Sigmoid colon (tissue), 7 donors: ENCODE data around the gene GIMAP7. TPM values are rescaled to one million over a fixed set of nuclear protein-coding genes. Genes with fewer than 3 reads are reported as not detected.

ENCODE experiments used
- DNase-seq: peaks from one replicate; pipeline ENCODE4 v3.0.0-alpha.2; 2019
- H3K27ac ChIP-seq, 4 donors: fragments of 200-600 bp; sonication (generic); one replicate each; pipeline ENCODE4 v1.5.1; 2016 to 2019; ENCODE audit warnings: mild to moderate bottlenecking in 1 of 4
- H3K27me3 ChIP-seq, 3 donors: fragments of 200-600 bp; sonication (generic); one replicate each; pipeline ENCODE4 v1.5.1; 2019; ENCODE audit warnings: mild to moderate bottlenecking in 1 of 3
- H3K36me3 ChIP-seq, 4 donors: fragments of 200-600 bp; sonication (generic); one replicate each; pipeline ENCODE4 v1.5.1; 2016 to 2019
- H3K4me1 ChIP-seq, 4 donors: fragments of 200-600 bp; sonication (generic); one replicate each; pipeline ENCODE4 v1.5.1; 2017 to 2019
- H3K4me3 ChIP-seq, 4 donors: fragments of 200-600 bp; sonication (generic); one replicate each; pipeline ENCODE4 v1.5.1; 2017 to 2019; ENCODE audit warnings: mild to moderate bottlenecking in 2 of 4, moderate library complexity in 1 of 4
- H3K9me3 ChIP-seq, 4 donors: fragments of 200-600 bp in 3 of 4; sonication (generic) in 3 of 4; one replicate each; pipeline versions ENCODE4 v1.5.1 to v1.6.1; 2013 to 2019
- CTCF ChIP-seq, 4 experiments: fragments of 450-650 bp in 3 of 4; fragments of 200-600 bp in 1 of 4; IDR thresholded peaks; one replicate each; pipeline ENCODE4 v1.5.1; 2016 to 2019; ENCODE audit warnings: antibody characterized with exemption in 4 of 4, mild to moderate bottlenecking in 3 of 4, moderate library complexity in 2 of 4
- EP300 ChIP-seq, 4 donors: sonication (generic); formaldehyde crosslinking; IDR thresholded peaks; one replicate each; pipeline ENCODE4 v1.6.1; 2017; ENCODE audit warnings: antibody characterized with exemption in 4 of 4
- POLR2A ChIP-seq, 2 donors: fragments of 450-650 bp; IDR thresholded peaks; one replicate each; pipeline ENCODE4 v1.6.1; 2016; ENCODE audit warnings: antibody characterized with exemption in 2 of 2, mild to moderate bottlenecking in 2 of 2, moderate library complexity in 2 of 2
- POLR2AphosphoS5 ChIP-seq, 4 donors: sonication (generic); formaldehyde crosslinking; IDR thresholded peaks; one replicate each; pipeline ENCODE4 v1.6.1; 2017; ENCODE audit warnings: antibody characterized with exemption in 4 of 4
- WGBS, 2 donors: extraction: QIAGEN DNeasy Blood & Tissue Kit; methylation state at CpG; one replicate each; pipeline ENCODE4 v1.1.7; 2013; 5-methylcytosine and 5-hydroxymethylcytosine counted together
- intact Hi-C: fragments of 100-400 bp; cut with DNase I; formaldehyde crosslinking; loops from one replicate; pipeline ENCODE4 v1.15.1; 2023
- polyA plus RNA-seq, 3 donors: library from polyadenylated mRNA; stranded (reverse); fragments of 200-250 nt; gene quantifications; one replicate each; pipeline ENCODE4 v1.2.3, GENCODE V29; 2013
- total RNA-seq, 4 donors: library from RNA; depleted of rRNA; stranded (reverse); fragments of >200 nt; gene quantifications; one replicate each; pipeline ENCODE4 v1.1.0, GENCODE V29; 2016
- donor health status: healthy with polysubstance abuse.
- donor health status: Bipolar disorder and iron deficiency.
- donor health status: healthy.

Gene GIMAP7
- total and polyA plus RNA-seq, 7 donors, result 8.6 to 42.9 (median 12.6) TPM

DNA sequence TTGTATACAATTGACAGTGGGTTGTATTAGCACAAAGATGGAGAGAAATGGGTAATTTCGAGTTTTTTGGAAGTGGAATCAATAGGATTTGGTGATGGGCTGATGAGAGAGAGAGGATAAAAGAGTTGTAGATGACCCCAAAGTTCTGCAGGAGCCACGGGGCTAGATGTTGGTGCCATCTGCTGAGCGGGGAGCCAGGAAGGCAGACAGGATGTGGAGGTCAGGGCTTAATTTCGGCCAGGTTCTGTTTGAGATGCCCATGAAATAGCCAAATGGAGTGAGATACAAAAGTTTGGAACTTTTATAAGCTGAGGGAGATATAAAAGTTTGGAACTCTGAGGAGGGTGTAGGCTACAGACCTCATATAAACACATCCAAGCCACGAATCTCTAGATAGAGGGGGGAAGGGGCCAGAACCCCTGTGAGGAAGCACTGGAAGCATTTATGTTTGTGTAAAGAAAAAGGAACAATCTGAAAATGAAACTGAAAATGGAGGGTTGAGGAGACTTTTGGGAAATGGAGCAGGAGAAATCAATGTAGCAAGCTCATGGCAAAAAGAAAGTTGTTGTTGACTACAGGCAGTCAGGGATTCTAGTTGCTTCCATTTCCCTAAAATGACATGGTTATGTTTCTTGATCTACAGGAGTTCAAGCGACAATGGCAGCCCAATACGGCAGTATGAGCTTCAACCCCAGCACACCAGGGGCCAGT, 54.7 kb downstream of the GIMAP7 start:
- no peak for DNase-seq
- TF ChIP-seq CTCF (IDR thresholded peaks at IDR 0.05) (no peak), POLR2AphosphoS5 (IDR thresholded peaks at IDR 0.05) (no peak), EP300 (IDR thresholded peaks at IDR 0.05) (no peak), POLR2A (IDR thresholded peaks at IDR 0.05) (no peak)
- Histone ChIP-seq H3K27me3 (no peaks in the 10 kb centered on the region), H3K4me1 (no peaks in the 10 kb centered on the region), H3K36me3 (no peaks in the 10 kb centered on the region), H3K4me3 (peak overlapping the region in 2 of 4 donors; percentile 32 to 39), H3K9me3 (no peaks in the 10 kb centered on the region), H3K27ac (peak overlapping the region in 3 of 4 donors; percentile 43 to 62 (median 52))
- intact Hi-C loops, result no loop called here
- WGBS, 2 donors, result 56 to 60% methylated on average over 7 of the region's 7 CpGs

Other genes starting within 250 kb of the GIMAP7 start
- gene LRRC61, start 191.5 kb upstream of the GIMAP7 start, total RNA-seq, result 10 to 100 TPM; 10.3 to 14.0 (median 11.0) TPM
- gene LRRC61, start 191.5 kb upstream of the GIMAP7 start, polyA plus RNA-seq, result 10 to 100 TPM in 2 of 3 donors, 1 to 10 TPM in 1; 4.4 to 18.6 (median 10.8) TPM
- 10 to 100 TPM in 1 of 4 donors, 1 to 10 TPM in 3; 2.9 to 13.3 (median 8.3) TPM for gene ACTR3C, start 191.3 kb upstream of the GIMAP7 start, total RNA-seq
- 10 to 100 TPM in 1 of 3 donors, 1 to 10 TPM in 2; 3.6 to 12.4 (median 5.3) TPM for gene ACTR3C, start 191.3 kb upstream of the GIMAP7 start, polyA plus RNA-seq
- 100 to 1,000 TPM; 257 to 447 (median 388) TPM for gene RARRES2, start 173.2 kb upstream of the GIMAP7 start, total RNA-seq
- gene RARRES2, start 173.2 kb upstream of the GIMAP7 start, polyA plus RNA-seq, result 100 to 1,000 TPM in 2 of 3 donors, 10 to 100 TPM in 1; 28.9 to 289 (median 132) TPM
- gene REPIN1, start 146.1 kb upstream of the GIMAP7 start, total RNA-seq, result 10 to 100 TPM; 56.3 to 63.7 (median 57.0) TPM
- gene REPIN1, start 146.1 kb upstream of the GIMAP7 start, polyA plus RNA-seq, result 100 to 1,000 TPM in 1 of 3 donors, 10 to 100 TPM in 2; 50.9 to 131 (median 52.3) TPM
- gene ZNF775, start 135.5 kb upstream of the GIMAP7 start, total RNA-seq, result 10 to 100 TPM in 1 of 4 donors, 1 to 10 TPM in 3; 6.1 to 10.7 (median 6.9) TPM
- 1 to 10 TPM; 3.0 to 6.1 (median 5.4) TPM for gene ZNF775, start 135.5 kb upstream of the GIMAP7 start, polyA plus RNA-seq
- gene GIMAP8, start 64.2 kb upstream of the GIMAP7 start, total RNA-seq, result 1 to 10 TPM; 5.3 to 7.9 (median 7.2) TPM
- 10 to 100 TPM in 1 of 3 donors, 1 to 10 TPM in 2; 2.4 to 10.7 (median 2.8) TPM for gene GIMAP8, start 64.2 kb upstream of the GIMAP7 start, polyA plus RNA-seq
- gene GIMAP4, start 52.5 kb downstream of the GIMAP7 start, total RNA-seq, result 10 to 100 TPM; 18.9 to 24.1 (median 22.2) TPM
- 10 to 100 TPM in 2 of 3 donors, 1 to 10 TPM in 1; 9.5 to 44.8 (median 11.4) TPM for gene GIMAP4, start 52.5 kb downstream of the GIMAP7 start, polyA plus RNA-seq
- 10 to 100 TPM; 11.9 to 23.5 (median 17.2) TPM for gene GIMAP6, start 117.5 kb downstream of the GIMAP7 start, total RNA-seq
- 10 to 100 TPM in 2 of 3 donors, 1 to 10 TPM in 1; 5.8 to 25.0 (median 10.2) TPM for gene GIMAP6, start 117.5 kb downstream of the GIMAP7 start, polyA plus RNA-seq
- 10 to 100 TPM in 2 of 4 donors, 1 to 10 TPM in 2; 9.2 to 16.4 (median 9.9) TPM for gene GIMAP2, start 170.8 kb downstream of the GIMAP7 start, total RNA-seq
- 10 to 100 TPM in 1 of 3 donors, 1 to 10 TPM in 2; 5.1 to 24.9 (median 6.6) TPM for gene GIMAP2, start 170.8 kb downstream of the GIMAP7 start, polyA plus RNA-seq
- gene GIMAP1, start 201.7 kb downstream of the GIMAP7 start, total RNA-seq, result 1 to 10 TPM; 3.7 to 6.4 (median 5.1) TPM
- gene GIMAP1, start 201.7 kb downstream of the GIMAP7 start, polyA plus RNA-seq, result 10 to 100 TPM in 1 of 3 donors, 1 to 10 TPM in 2; 1.6 to 10.3 (median 1.8) TPM
- gene GIMAP5, start 222.5 kb downstream of the GIMAP7 start, total RNA-seq, result 10 to 100 TPM; 17.2 to 30.7 (median 18.5) TPM
- gene GIMAP5, start 222.5 kb downstream of the GIMAP7 start, polyA plus RNA-seq, result 10 to 100 TPM in 1 of 3 donors, 1 to 10 TPM in 2; 7.9 to 39.4 (median 9.6) TPM